Middle frontal gyrus (tissue), 1 donor: ENCODE data around the gene RAD18.

Experiments
- DNase-seq: peaks from one replicate; pipeline ENCODE4 v3.0.0-alpha.2; 2015; ENCODE audit warnings: low spot score; ENCODE audit errors: extremely low spot score

Gene RAD18

DNA sequence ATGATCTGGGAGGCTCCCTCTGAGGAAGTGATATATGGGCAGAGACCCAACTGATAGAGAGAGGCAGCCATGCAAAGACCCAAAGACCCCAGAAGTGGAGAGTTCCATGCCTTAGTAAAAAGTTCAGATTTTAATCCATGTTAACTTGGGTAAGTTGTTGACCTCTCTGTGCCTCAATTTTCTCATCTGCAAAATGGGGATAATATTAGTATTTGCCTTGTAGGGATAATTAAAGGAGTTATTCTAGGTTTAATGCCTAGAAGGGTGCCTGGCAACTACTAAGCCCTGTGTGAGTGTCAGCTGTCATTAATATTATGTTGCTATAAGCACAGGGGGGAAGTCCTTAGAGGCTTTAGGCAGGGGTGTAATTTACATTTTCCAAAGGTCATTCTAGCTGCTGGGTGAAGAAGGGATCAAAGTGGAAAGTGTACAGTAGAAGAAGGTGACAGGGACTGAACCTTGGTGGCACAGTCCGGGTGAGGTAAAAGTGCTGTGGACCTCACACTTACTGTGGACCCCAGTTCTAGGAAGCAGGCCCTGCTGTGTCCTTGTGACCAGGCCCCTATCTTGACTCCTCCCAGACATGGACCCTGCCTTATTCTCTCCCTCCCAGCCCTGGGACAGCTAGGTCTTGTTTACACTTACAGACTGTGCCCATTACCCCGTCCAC is 3.0 kb upstream of the RAD18 start:
- DNase-seq, result no peak

DNA sequence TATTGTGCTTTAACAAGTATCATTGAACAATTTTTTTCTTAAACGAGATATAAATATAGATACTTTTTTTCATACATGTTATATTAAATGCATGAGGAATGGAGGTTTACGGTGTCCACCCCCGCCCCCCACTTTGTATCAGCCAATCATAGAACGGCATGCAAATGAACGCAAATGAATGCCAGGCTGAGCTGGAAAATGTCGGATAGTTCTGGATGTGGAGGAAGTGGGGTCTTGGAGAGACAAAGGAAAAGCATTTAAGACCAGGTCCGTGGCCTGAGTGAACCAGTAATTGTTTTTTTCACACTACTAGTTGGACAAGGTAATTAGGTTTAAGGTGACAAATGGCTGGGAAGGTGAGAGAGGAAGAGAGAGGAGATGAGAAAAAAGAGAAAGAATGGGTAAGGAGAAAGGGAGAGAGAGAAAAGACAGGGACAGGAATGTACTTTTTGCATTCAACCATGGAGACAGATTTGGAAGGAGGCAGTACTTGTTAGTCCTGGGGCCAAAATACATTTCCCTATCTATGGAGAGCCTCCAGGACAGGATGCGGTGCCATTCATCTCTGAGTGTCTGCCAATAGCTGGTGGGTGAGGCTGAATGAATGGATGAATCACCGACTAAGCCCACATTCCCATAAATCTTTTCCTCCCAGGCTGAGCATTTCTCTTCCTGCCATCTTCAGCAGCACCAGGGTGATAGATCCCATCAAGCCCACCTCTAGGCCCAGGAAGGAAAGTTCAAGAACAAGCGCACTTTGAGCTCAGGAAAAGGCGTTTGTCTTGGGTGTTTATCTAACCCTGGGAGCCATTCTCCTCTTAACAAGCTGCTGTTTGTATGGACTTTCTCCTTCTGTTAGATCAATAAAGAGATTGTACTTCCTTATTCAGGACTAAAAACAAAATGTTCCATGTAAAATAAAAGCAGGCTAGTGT is 1.4 kb upstream of the RAD18 start:
- no peak for DNase-seq

DNA sequence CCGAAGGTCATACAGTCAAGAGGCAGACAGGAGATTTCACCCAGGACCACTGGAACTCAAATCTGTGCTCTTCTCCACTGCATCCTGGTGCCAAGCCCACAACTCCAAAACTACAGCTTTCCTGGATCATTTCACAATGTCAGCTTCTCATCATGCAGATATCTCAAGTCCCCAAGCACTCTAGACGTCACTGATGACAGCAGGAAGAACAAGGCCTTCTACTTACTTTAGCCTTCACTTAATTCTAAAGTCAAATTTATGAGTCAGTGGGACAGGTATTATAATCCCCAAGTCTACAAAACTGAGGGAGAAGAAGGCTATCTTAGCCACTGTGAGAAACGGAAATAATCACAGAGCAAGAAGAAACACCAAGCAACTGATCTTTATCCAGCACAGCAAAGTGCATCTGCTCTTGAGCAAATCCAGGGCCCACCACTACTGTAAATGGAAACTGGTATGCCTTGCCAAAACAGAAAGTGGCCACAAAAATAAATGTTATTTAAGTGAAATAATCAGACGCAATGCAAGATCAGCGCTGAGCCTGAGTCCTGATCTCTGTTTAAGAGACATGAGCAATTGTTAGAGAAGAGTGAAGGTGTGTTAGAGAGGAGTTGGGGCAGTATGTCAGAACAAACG is 928 bp downstream of the RAD18 start:
- no peak for DNase-seq

DNA sequence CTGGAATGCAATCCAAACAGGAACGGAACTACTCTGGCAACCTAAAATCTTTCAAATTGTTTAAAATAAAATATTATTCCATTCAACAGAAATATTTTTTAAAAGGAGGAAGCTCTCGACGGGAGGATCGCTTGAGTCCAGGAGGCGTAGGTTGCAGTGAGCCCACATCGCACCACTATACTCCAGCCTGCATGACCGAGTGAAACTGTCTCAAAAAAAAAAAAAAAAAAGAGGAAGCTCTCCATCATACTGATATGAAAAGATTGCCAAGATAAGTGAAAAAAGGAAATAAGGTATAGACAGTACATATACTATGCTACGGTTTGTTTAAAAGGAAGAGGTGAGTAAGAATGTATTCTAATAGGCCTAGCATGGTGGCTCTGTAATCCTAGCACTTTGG is 3.6 kb downstream of the RAD18 start:
- DNase-seq, result no peak

DNA sequence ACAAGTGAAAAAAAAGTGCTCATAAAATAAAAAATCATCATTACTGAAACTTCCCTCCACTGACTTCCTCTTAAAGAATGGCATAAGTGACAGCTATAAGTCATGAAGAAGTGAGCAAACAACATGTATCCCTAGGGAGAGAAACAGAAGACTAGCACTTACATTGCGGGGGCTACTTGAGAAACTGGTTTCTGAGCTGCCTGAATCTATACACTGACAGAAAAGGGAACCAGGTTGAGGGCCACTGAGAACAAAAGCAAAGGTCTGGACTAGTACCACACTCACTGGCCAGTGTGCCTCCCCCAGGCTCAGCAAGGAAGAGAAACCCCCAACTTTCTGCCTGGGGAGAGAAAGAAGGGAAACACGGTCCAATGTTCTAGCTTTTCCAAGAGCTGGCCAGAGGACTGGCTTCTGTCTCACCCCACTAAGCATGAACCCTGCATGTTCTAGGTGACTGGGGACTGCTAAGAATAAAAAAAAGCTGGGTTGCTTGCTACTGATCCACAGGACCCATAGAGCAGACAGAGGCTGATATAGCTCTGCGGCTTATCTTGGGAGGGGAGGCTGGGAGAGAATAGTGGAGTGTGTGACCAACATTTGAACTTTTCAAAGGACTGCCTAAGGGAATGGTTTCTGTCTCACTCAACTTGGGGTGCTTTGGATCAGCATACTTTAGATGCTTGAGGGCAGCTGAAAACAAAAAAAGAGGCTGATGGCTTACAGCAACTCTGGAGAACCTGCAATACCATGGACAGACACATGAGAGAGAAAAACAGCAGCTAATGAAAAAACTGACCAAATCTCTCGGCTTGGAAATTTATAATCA is 8.1 kb downstream of the RAD18 start:
- no peak for DNase-seq

DNA sequence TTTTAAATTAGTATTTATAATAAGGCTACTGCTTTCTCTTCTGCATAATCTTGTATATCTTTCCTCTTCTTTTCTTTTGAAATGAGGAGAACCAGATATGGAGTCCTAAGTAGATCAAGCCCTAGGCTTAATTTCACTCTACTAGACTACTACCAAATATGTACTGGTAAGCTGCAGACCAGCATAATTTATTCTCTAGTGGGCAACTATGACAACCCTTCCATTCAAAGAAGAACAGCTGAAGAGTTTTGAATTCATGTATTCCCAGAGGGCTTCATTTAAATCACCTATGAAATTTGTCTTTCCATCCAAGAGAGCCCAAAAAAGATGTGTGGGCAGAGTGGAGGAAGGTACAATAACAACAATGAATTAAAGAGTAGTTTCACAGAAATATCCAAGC is 10.0 kb downstream of the RAD18 start:
- DNase-seq, result no peak

DNA sequence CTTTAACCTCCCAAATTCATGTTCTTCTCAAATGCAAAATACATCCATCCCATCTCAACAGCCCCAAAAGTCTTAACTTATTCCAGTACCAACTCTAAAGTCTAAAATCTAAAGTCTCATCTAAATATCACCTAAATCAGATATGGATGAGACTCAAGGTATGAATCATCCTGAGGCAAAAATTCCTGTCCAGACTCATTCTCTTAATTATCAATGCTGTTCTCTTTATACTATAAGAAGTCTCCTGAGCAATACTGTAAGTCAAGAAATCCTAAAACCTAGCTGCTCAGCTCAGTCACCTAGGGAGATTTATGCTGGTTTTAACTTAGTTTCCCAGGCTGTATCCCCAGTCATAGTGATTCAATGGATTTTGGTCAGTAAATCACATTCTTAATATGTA is 11.1 kb downstream of the RAD18 start:
- no peak for DNase-seq

DNA sequence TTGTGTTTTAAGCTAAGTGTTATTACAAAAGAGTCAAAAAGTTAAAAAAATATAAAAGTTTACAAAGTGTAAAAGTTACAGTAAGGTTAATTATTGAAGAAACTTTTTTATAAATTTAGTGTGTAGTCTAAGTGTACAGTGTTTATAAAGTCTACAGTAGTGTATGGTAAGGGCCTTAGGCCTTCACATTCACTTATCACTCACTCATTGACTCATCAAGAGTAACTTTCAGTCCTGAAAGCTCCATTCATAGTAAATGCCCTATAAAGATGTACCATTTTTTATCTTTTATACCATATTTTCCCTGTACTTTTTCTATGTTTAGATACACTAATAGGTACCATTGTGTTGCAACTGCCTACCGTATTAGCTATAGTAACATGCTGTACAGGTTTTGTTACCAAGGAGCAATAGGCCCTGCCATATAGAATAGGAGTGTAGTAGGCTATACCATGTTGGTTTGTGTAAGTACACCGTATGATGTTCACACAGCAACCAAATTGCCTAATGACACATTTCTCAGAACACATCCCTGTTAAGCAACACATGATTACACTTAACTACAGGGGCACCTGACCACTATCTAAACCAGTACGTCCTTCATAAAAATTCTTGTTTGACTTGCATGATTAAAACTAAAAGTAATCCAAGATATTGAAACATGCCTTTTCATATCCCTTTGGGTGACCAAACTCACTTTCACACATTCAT is 17.2 kb downstream of the RAD18 start:
- DNase-seq, result no peak

DNA sequence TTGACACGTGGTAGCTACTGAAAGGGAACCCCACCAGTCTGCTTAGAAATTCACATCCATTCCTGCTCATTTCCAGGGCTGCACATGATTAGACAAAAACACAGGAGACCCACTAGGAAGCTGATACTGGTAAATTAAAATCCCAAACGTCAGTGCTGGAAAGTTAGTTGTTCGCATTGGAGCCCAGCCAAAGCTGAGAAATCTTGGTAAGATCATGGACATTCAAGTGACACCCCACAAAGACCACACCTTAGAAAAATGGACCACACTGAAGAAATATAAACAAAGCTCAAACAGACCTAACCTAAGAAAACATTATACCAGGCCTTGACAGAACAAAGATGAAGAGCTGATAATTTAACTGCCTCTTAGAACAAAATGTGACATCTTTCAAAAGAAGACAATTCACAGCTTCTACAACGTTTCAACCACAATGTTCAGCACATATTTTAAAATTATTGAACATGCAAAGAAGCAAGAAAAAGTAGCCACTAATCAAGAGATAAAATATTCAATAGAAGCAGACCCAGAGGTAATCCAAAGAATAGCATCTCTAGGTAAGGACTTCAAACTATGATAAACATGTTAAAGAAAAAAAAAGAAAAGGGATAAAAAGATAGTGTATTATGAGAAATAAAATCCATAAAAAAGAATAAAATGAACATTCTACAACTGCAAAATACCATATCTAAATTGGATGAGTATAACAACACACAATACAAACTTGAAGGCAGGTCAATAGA is 20.4 kb downstream of the RAD18 start:
- no peak for DNase-seq

DNA sequence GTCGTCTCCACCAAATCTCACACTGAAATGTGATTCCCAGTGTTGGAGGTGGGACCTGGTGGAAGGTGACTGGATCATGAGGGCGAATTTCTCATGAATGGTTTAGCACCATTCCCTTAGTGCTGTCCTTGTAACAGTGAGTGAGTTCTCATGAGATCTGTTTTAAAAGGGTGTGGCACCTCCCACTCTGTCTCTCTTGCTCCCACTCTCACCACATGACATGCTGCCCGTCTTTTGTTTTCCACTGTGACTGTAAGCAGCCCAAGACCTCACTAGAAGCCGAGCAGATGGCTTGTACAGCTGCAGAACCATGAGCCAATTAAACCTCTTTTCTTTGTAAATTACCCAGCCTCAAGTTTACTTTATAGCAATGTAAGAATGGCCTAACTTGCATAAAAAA is 21.2 kb downstream of the RAD18 start:
- DNase-seq, result no peak

DNA sequence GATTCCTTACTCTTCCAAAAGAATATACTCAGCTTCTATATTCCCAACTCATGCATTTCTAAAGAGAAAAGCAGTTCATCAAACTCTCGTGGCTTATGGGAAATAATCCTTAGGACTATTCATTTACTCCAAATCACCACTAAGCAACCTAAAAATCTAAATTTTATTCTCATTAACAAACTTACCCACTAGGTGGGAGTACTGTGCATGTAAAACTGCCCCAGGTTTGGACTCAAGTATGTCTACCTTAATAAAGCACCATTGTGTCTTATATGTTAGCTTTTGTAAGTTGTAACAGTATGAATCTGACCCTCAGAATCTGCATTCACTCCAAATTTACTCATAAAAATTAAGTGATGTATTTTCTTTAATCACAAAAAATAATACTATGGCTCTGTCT is 25.3 kb downstream of the RAD18 start:
- no peak for DNase-seq

DNA sequence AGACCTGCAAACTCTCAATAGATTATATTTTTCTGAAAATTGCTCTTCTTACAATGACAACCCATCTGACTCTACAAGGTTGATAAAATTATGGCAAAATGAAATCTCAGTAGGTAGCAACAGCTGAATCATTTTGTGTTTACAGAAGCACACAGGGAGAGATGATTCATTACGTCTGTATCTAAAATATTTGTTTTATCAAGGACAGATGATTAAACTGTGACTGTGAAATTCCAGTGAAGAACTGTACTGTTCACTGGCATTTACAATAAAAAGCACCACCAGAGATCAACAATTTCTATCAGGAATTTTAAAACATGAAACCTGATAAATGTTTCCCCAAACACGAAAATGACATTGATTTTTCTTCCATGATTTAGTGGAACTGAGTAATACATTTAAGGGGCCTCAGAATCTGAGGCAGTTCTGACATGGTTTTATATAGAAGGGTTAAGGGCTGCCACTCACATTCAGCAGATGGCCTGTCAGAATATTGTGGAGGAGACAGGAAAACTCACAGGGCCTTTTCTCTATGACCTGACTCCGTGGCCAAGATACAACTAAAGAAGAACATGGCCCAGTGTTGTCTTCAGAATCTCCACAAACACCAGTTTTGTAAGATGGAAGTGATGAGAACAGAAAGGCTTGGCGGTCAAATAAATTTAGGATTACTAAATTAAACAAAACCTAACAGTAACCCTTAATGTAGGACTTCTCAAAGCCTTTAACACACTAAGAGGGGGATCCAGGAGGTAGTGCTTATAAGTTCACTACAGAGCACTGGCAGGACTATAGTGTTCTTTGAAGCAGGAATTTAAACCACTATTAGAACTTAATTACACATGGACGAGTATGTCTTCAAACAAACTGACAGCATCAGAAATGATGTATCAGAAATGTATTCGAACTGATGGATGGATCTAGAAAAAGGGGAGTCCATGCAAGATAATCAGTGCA is 25.9 kb downstream of the RAD18 start:
- DNase-seq, result no peak

DNA sequence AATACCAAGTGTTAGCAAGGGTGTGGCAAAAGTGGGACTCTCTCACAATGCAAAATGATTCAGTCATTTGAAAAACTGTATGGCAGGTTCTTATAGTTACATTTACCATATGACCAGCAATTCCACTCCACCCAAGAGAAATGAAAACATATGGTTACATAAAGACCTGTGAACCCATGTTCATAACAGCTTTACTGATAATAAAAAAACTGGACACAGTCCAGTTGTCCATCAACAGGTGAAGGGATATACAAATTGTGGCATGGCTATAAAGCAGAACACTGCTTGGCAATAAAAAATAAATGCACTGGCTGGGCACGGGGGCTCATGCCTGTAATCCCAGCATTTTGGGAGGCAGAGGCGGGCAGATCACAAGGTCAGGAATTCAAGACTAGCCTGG is 30.8 kb downstream of the RAD18 start:
- DNase-seq, result no peak

DNA sequence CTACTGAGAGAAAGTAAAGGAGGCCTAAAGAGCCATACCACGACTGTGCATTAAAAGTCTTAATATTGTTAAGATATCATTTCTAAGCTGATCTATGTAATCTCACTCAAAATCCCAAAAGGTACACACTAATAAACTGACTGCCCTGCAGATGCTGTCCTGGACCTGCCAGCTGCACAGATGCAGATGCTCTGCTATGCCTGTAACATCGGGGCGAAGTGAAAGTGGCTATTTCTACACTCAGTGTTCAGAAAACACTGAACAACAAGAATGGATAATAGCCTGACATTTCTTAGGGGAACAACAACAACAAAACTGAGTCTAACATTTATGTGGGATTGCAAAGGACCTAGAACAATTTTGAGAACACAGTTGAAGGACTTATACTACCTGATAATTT is 31.9 kb downstream of the RAD18 start:
- no peak for DNase-seq

DNA sequence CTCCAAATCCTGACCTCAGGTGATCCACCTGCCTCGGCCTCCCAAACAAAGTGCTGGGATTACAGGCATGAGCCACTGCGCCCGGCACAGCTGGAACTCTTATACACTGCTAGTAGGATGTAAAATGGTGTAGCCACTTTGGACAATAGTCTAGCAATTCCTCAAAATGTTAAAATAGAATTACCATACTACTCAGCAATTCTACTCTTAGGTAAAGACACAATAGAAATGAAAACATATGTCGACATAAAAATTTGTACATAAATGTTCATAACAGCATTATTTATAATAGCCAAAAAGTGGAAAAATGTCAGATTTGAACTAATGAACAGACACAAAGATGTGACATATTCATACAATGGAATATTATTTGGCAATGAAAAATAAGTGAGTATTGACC is 33.4 kb downstream of the RAD18 start:
- no peak for DNase-seq

DNA sequence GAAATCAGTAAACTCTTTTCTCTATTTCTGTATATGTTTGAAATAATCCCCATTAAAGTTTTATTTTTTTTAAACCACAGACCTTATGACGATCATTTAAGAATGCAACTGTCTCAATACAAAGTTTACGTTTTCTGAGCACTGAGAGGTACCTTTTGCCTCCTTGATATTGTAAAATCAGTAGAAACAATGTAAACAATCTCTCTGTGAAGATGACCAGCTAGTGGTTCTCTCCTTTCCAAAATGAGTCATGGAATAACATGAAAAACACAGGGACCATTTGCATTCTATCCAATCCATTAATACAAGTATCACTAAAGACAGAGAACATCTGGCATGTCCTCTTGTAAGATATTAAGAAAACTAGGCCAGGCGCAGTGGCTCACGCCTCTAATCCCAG is 48.8 kb downstream of the RAD18 start:
- DNase-seq, result no peak

DNA sequence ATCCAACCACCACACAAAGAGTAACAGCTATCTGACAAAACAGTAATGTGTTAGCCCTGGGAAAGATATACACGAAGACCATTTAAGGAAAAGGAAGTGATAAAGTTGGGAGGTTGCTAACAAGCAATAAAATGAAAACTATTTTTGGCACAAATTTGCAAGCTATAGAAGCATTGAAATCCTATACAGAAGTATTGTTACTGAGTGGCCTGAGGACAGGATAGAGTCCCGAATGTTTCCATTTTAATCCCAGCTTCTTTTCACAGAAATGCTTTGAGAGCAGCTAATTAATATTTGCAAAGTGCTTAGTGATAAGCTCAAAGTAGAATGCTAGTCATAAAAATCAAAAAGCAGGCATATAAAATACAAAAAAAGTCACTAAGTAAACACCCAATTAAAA is 51.5 kb downstream of the RAD18 start:
- no peak for DNase-seq

DNA sequence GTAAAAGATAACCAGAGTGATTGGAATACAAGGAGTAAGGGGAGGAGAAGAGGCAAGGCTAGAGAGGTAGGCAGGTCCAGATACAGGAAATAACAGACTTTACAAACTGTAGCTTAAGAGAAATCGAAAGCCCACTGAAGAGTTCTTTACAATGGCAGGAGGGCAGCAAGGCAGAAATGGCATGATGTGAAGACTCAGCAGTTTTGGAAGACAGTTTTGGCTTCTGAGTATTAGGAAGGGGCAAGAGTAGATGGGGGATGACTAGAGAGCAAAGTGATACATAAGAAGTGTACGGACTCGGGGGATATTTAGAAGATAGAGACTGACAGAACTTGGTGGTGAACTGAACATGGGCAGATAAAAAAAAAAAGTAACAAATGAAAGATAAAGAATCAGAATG is 54.1 kb downstream of the RAD18 start:
- DNase-seq, result no peak

DNA sequence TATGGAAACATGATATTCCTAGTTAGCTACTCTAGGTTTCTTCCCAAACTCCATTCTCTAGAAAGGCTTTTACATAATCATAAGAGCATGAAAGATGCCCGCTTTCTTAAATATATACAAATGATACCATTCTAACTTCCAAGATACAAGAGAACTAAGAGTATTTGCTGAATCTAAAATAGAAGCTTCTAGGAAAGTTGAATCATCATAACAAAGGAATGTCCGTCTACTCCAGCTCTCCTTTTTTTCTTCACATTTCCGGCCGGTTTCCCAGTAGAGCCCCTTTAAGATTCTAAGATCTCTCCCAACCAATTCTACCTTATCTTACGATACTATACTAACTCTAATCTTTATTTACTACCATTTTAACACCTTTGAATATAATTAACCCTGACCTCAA is 60.1 kb downstream of the RAD18 start:
- no peak for DNase-seq
